HEK293 (cell line): ENCODE data around the gene FPR1.

Experiments used
- CTCF ChIA-PET: fragments of 350-600 bp; formaldehyde crosslinking; extraction: SDS; loops from one replicate; lab custom pipeline; 2021; ENCODE audit warnings: antibody characterized with exemption; lab: Yijun Ruan, JAX
- POLR2A ChIA-PET: fragments of 300-600 bp; formaldehyde crosslinking; extraction: SDS; loops from one replicate; lab custom pipeline; 2020; ENCODE audit warnings: antibody characterized with exemption, inconsistent platforms; lab: Yijun Ruan, JAX
- H3K27ac ChIP-seq: fragments of 200-500 bp; sonication (Bioruptor generic); 2 replicates; pipeline ENCODE4 v1.5.1; 2014; ENCODE audit warnings: low read depth, low read length, control low read depth, inconsistent platforms; ENCODE audit errors: extremely low read depth
- H3K36me3 ChIP-seq, 2 experiments: fragments of 200-500 bp in 1 of 2; sonication (Bioruptor generic) in 1 of 2; 1 replicate in 1 of 2; 2 replicates in 1 of 2; pipeline ENCODE4 v1.5.1; 2014 to 2017; ENCODE audit warnings: inconsistent platforms in 2 of 2, low read length in 2 of 2; ENCODE audit not compliant: control insufficient read depth in 2 of 2, insufficient read depth in 1 of 2
- H3K4me1 ChIP-seq: fragments of 200-500 bp; sonication (Bioruptor generic); 2 replicates; pipeline ENCODE4 v1.5.1; 2014; ENCODE audit warnings: mild to moderate bottlenecking, low read length, inconsistent platforms; ENCODE audit not compliant: control insufficient read depth, insufficient read depth
- H3K4me3 ChIP-seq: 2 replicates; pipeline ENCODE4 v1.5.1; 2011; ENCODE audit warnings: low read depth, mild to moderate bottlenecking, control low read depth, low read length, moderate library complexity
- H3K9me3 ChIP-seq: fragments of 200-500 bp; sonication (Bioruptor generic); 2 replicates; pipeline ENCODE4 v1.5.1; 2014; ENCODE audit warnings: low read depth, low read length, inconsistent platforms; ENCODE audit not compliant: control insufficient read depth, insufficient read depth
- BCL11B ChIP-seq: fragments of 450-650 bp; formaldehyde crosslinking; IDR thresholded peaks from 2 replicates; pipeline ENCODE4 v1.5.1; 2016; ENCODE audit warnings: low read depth, missing biosample characterization, missing genetic modification characterization
- IKZF3 ChIP-seq: fragments of 450-650 bp; IDR thresholded peaks from 2 replicates; pipeline ENCODE4 v1.5.0; 2018; ENCODE audit warnings: missing biosample characterization, mild to moderate bottlenecking, missing genetic modification characterization, moderate library complexity
- OVOL3 ChIP-seq: fragments of 450-650 bp; formaldehyde crosslinking; IDR thresholded peaks from 2 replicates; pipeline ENCODE4 v1.5.1; 2016; ENCODE audit warnings: missing biosample characterization, missing genetic modification characterization
- YY1 ChIP-seq: fragments of 450-650 bp; formaldehyde crosslinking; IDR thresholded peaks from 2 replicates; pipeline ENCODE4 v1.5.1; 2018; ENCODE audit warnings: missing biosample characterization, missing genetic modification characterization
- ZBTB1 ChIP-seq: fragments of 450-650 bp; formaldehyde crosslinking; IDR thresholded peaks from 2 replicates; pipeline ENCODE4 v1.5.1; 2016; ENCODE audit warnings: missing biosample characterization, missing genetic modification characterization
- ZNF10 ChIP-seq: fragments of 450-650 bp; formaldehyde crosslinking; IDR thresholded peaks from 2 replicates; pipeline ENCODE4 v1.5.1; 2017; ENCODE audit warnings: missing biosample characterization, missing genetic modification characterization
- ZNF138 ChIP-seq: fragments of 450-650 bp; formaldehyde crosslinking; IDR thresholded peaks from 2 replicates; pipeline ENCODE4 v1.5.1; 2016; ENCODE audit warnings: missing biosample characterization, missing genetic modification characterization, borderline replicate concordance
- ZNF155 ChIP-seq: fragments of 450-650 bp; formaldehyde crosslinking; IDR thresholded peaks from 2 replicates; pipeline ENCODE4 v1.5.1; 2016; ENCODE audit warnings: missing biosample characterization, missing genetic modification characterization
- ZNF19 ChIP-seq: fragments of 450-650 bp; formaldehyde crosslinking; IDR thresholded peaks from 2 replicates; pipeline ENCODE4; 2016; ENCODE audit warnings: missing biosample characterization, missing genetic modification characterization, low read depth
- ZNF280D ChIP-seq: fragments of 450-650 bp; formaldehyde crosslinking; IDR thresholded peaks from 2 replicates; pipeline ENCODE4 v1.5.1; 2016; ENCODE audit warnings: missing biosample characterization, missing genetic modification characterization
- ZNF366 ChIP-seq: fragments of 450-650 bp; formaldehyde crosslinking; conservative IDR thresholded peaks from 2 replicates; pipeline ENCODE4 v1.5.1; 2016; ENCODE audit warnings: missing biosample characterization, missing genetic modification characterization
- ZNF37A ChIP-seq: fragments of 450-650 bp; IDR thresholded peaks from 2 replicates; pipeline ENCODE4 v1.5.1; 2018; ENCODE audit warnings: missing biosample characterization, missing genetic modification characterization
- ZNF449 ChIP-seq: fragments of 450-650 bp; formaldehyde crosslinking; IDR thresholded peaks from 2 replicates; pipeline ENCODE4 v1.5.1; 2017; ENCODE audit warnings: missing biosample characterization, mild to moderate bottlenecking, missing genetic modification characterization, moderate library complexity
- ZNF558 ChIP-seq: fragments of 450-650 bp; formaldehyde crosslinking; IDR thresholded peaks from 2 replicates; pipeline ENCODE4 v1.5.1; 2016; ENCODE audit warnings: missing biosample characterization, missing genetic modification characterization
- ZNF623 ChIP-seq: fragments of 450-650 bp; formaldehyde crosslinking; IDR thresholded peaks from 2 replicates; pipeline ENCODE4 v1.5.1; 2016; ENCODE audit warnings: missing biosample characterization, missing genetic modification characterization
- ZNF664 ChIP-seq: fragments of 450-650 bp; formaldehyde crosslinking; IDR thresholded peaks from 2 replicates; pipeline ENCODE4 v1.5.1; 2016; ENCODE audit warnings: missing biosample characterization, missing genetic modification characterization
- ZNF701 ChIP-seq: fragments of 450-650 bp; formaldehyde crosslinking; IDR thresholded peaks from 2 replicates; pipeline ENCODE4 v1.5.1; 2016; ENCODE audit warnings: missing biosample characterization, missing genetic modification characterization
- ZNF776 ChIP-seq: fragments of 450-650 bp; formaldehyde crosslinking; IDR thresholded peaks from 2 replicates; pipeline ENCODE4 v1.5.0; 2017; ENCODE audit warnings: missing biosample characterization, missing genetic modification characterization, borderline replicate concordance
- ZNF830 ChIP-seq: fragments of 450-650 bp; IDR thresholded peaks from 2 replicates; pipeline ENCODE4 v1.5.0; 2018; ENCODE audit warnings: missing biosample characterization, missing genetic modification characterization, low read depth, mild to moderate bottlenecking, moderate library complexity
- ZSCAN23 ChIP-seq: fragments of 450-650 bp; formaldehyde crosslinking; IDR thresholded peaks from 2 replicates; pipeline ENCODE4 v1.5.1; 2016; ENCODE audit warnings: missing biosample characterization, missing genetic modification characterization
- TF ChIP-seq, protein P1 (sequence below): fragments of 450-650 bp; formaldehyde crosslinking; IDR thresholded peaks from 2 replicates; pipeline ENCODE4 v1.5.1; 2017; ENCODE audit warnings: missing biosample characterization, missing genetic modification characterization
- TF ChIP-seq, protein P2 (sequence below): fragments of 450-650 bp; formaldehyde crosslinking; conservative IDR thresholded peaks from 2 replicates; pipeline ENCODE4 v1.5.1; 2016; ENCODE audit warnings: low read depth, missing biosample characterization, missing genetic modification characterization
- TF ChIP-seq, protein P3 (sequence below): fragments of 450-650 bp; formaldehyde crosslinking; IDR thresholded peaks from 2 replicates; pipeline ENCODE4 v1.5.1; 2016; ENCODE audit warnings: missing biosample characterization, missing genetic modification characterization

Gene FPR1

GRCh38 chr19:51746731-51747130, 4.9 kb downstream of the FPR1 start:
- no peak for TF ChIP-seq ZNF366
- no peak for TF ChIP-seq ZNF701
- no peak for TF ChIP-seq ZSCAN23 (tag by site-specific recombination)
- TF ChIP-seq ZNF776, result no peak
- TF ChIP-seq ZNF280D (tag by site-specific recombination), result no peak
- TF ChIP-seq, protein P1, sequence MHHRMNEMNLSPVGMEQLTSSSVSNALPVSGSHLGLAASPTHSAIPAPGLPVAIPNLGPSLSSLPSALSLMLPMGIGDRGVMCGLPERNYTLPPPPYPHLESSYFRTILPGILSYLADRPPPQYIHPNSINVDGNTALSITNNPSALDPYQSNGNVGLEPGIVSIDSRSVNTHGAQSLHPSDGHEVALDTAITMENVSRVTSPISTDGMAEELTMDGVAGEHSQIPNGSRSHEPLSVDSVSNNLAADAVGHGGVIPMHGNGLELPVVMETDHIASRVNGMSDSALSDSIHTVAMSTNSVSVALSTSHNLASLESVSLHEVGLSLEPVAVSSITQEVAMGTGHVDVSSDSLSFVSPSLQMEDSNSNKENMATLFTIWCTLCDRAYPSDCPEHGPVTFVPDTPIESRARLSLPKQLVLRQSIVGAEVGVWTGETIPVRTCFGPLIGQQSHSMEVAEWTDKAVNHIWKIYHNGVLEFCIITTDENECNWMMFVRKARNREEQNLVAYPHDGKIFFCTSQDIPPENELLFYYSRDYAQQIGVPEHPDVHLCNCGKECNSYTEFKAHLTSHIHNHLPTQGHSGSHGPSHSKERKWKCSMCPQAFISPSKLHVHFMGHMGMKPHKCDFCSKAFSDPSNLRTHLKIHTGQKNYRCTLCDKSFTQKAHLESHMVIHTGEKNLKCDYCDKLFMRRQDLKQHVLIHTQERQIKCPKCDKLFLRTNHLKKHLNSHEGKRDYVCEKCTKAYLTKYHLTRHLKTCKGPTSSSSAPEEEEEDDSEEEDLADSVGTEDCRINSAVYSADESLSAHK (tag by site-specific recombination), result no peak
- TF ChIP-seq OVOL3 (tag by site-specific recombination), result no peak
- TF ChIP-seq IKZF3, result no peak
- TF ChIP-seq ZNF449 (tag by site-specific recombination), result no peak
- no peak for TF ChIP-seq ZBTB1 (tag by site-specific recombination)
- TF ChIP-seq ZNF623 (tag by site-specific recombination), result no peak
- no peak for TF ChIP-seq ZNF19 (tag by site-specific recombination)
- H3K9me3 ChIP-seq, result no peaks in the 10 kb centered on the region; the same call in 1 of the 2 replicates
- no peaks in the 10 kb centered on the region for H3K4me1 ChIP-seq
- H3K4me3 ChIP-seq, result no peak overlapping the region
- no peak overlapping the region for H3K27ac ChIP-seq
- H3K36me3 ChIP-seq, result no peaks in the 10 kb centered on the region; a peak in 1 of 3 replicates
- ChIA-PET CTCF (interaction anchor here (1.9 kb wide), 1 partner anchor 31 kb away, joined by 5 read pairs; no protein-coding TSS in a partner anchor), POLR2A (no interaction called here)

- H3K36me3 ChIP-seq, result no peaks in the 10 kb centered on the region; a peak in 1 of 3 replicates
- ChIA-PET POLR2A (no interaction called here), CTCF (interaction anchor here (0.5 to 1.9 kb wide), 2 partner anchors 82 to 304 kb away, joined by 5 to 6 read pairs; no protein-coding TSS in a partner anchor)
- no peaks in the 10 kb centered on the region; the same call in 1 of the 2 replicates for H3K9me3 ChIP-seq
- no peaks in the 10 kb centered on the region for H3K4me1 ChIP-seq
- no peak overlapping the region for H3K27ac ChIP-seq
- no peak for TF ChIP-seq ZNF558 (tag by site-specific recombination)
- no peak for TF ChIP-seq ZNF10 (tag by site-specific recombination)
- TF ChIP-seq, protein P2, sequence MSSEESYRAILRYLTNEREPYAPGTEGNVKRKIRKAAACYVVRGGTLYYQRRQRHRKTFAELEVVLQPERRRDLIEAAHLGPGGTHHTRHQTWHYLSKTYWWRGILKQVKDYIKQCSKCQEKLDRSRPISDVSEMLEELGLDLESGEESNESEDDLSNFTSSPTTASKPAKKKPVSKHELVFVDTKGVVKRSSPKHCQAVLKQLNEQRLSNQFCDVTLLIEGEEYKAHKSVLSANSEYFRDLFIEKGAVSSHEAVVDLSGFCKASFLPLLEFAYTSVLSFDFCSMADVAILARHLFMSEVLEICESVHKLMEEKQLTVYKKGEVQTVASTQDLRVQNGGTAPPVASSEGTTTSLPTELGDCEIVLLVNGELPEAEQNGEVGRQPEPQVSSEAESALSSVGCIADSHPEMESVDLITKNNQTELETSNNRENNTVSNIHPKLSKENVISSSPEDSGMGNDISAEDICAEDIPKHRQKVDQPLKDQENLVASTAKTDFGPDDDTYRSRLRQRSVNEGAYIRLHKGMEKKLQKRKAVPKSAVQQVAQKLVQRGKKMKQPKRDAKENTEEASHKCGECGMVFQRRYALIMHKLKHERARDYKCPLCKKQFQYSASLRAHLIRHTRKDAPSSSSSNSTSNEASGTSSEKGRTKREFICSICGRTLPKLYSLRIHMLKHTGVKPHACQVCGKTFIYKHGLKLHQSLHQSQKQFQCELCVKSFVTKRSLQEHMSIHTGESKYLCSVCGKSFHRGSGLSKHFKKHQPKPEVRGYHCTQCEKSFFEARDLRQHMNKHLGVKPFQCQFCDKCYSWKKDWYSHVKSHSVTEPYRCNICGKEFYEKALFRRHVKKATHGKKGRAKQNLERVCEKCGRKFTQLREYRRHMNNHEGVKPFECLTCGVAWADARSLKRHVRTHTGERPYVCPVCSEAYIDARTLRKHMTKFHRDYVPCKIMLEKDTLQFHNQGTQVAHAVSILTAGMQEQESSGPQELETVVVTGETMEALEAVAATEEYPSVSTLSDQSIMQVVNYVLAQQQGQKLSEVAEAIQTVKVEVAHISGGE (tag by site-specific recombination), result no peak
- TF ChIP-seq, protein P3, sequence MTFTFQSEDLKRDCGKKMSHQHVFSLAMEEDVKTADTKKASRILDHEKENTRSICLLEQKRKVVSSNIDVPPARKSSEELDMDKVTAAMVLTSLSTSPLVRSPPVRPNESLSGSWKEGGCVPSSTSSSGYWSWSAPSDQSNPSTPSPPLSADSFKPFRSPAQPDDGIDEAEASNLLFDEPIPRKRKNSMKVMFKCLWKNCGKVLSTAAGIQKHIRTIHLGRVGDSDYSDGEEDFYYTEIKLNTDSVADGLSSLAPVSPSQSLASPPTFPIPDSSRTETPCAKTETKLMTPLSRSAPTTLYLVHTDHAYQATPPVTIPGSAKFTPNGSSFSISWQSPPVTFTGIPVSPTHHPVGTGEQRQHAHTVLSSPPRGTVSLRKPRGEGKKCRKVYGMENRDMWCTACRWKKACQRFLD (tag by site-specific recombination), result no peak
- no peak for TF ChIP-seq ZNF37A (tag by site-specific recombination)
- TF ChIP-seq ZNF155 (tag by site-specific recombination), result no peak
- no peak for TF ChIP-seq ZNF830
- TF ChIP-seq YY1 (tag by site-specific recombination), result no peak
- no peak for TF ChIP-seq ZNF664 (tag by site-specific recombination)
- TF ChIP-seq ZNF138, result no peak
- no peak for TF ChIP-seq BCL11B (tag by site-specific recombination)
- no peak overlapping the region for H3K4me3 ChIP-seq
Observed at GRCh38 chr19:51743405-51743804, 8.3 kb downstream of the FPR1 start.
